ENCODE data around the gene CXorf66. TPM values are rescaled to one million over a fixed set of nuclear protein-coding genes. Genes with fewer than 3 reads are reported as not detected.
A peak's percentile ranks its signal among the peaks of the same experiment; 100 is the strongest.
"Not testable (repeated sequence)": the region's sequence is repeated elsewhere in the genome, so short reads cannot be mapped to it uniquely, and the experiment has no call there.

CXorf66 gene
- polyA plus RNA-seq, 4 donors, result not detected

DNA sequence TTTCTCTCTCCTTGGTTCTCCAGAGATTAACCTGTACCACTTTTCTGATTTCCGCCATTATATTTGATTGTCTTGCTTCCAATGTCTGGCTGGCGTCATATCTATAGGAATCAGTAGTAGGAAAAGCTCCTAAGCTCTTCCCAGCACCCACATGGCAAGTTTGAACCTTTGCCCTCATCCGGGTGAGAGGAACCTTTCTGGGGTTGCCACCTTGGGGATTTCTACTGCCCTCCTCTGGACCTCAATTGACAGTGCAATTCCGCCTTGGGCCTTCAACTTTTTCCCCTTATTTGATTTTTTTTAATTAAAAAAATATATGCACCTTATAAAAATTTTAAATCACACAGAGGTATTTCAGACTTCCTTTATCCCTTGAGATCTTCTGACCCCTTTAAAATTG is 2.0 kb upstream of the CXorf66 start:
- 48 to 66% (median 61%) methylated on average over 4 of the region's 4 CpGs for WGBS, 3 donors
- FAIRE-seq (no peak), DNase-seq (peak in 1 of 2 donors; percentile 56)
- Histone ChIP-seq H3K27me3 (ENCODE audit: control insufficient read depth in 3 of 3, insufficient read depth in 3 of 3, low read length in 3 of 3) (peaks cover 0 to 3% (median 0%) of the 10 kb centered on the region in 3 donors), H3K9me3 (ENCODE audit: control insufficient read depth in 2 of 2, insufficient read depth in 1 of 2, low read depth in 1 of 2, low read length in 1 of 2) (no peaks in the 10 kb centered on the region), H3K27ac (ENCODE audit: low read depth in 1 of 3, low read length in 2 of 3) (no peak overlapping the region), H3K4me1 (ENCODE audit: control insufficient read depth in 3 of 3, insufficient read depth in 2 of 3, low read depth in 1 of 3, low read length in 2 of 3) (no peaks in the 10 kb centered on the region), H3K36me3 (ENCODE audit: control insufficient read depth in 3 of 3, insufficient read depth in 2 of 3, low read depth in 1 of 3, low read length in 3 of 3) (no peaks in the 10 kb centered on the region), H3K4me3 (ENCODE audit: low read depth in 1 of 3, low read length in 3 of 3) (no peak overlapping the region)

GRCh38 chrX:139966159-139966558 is 838 bp upstream of the CXorf66 start:
- H3K27me3 ChIP-seq (ENCODE audit: control insufficient read depth in 3 of 3, insufficient read depth in 3 of 3, low read length in 3 of 3); H3K27ac ChIP-seq (ENCODE audit: low read depth in 1 of 3, low read length in 2 of 3); H3K4me1 ChIP-seq (ENCODE audit: control insufficient read depth in 3 of 3, insufficient read depth in 2 of 3, low read depth in 1 of 3, low read length in 2 of 3); DNase-seq; H3K9me3 ChIP-seq (ENCODE audit: control insufficient read depth in 2 of 2, insufficient read depth in 1 of 2, low read depth in 1 of 2, low read length in 1 of 2); FAIRE-seq; H3K36me3 ChIP-seq (ENCODE audit: control insufficient read depth in 3 of 3, insufficient read depth in 2 of 3, low read depth in 1 of 3, low read length in 3 of 3); H3K4me3 ChIP-seq (ENCODE audit: low read depth in 1 of 3, low read length in 3 of 3): not testable (repeated sequence)
- 49 to 59% (median 54%) methylated on average over 3 of the region's 3 CpGs for WGBS, 3 donors

- DNase-seq; FAIRE-seq; H3K4me1 ChIP-seq (ENCODE audit: control insufficient read depth in 3 of 3, insufficient read depth in 2 of 3, low read depth in 1 of 3, low read length in 2 of 3); H3K27me3 ChIP-seq (ENCODE audit: control insufficient read depth in 3 of 3, insufficient read depth in 3 of 3, low read length in 3 of 3); H3K9me3 ChIP-seq (ENCODE audit: control insufficient read depth in 2 of 2, insufficient read depth in 1 of 2, low read depth in 1 of 2, low read length in 1 of 2); H3K4me3 ChIP-seq (ENCODE audit: low read depth in 1 of 3, low read length in 3 of 3); H3K36me3 ChIP-seq (ENCODE audit: control insufficient read depth in 3 of 3, insufficient read depth in 2 of 3, low read depth in 1 of 3, low read length in 3 of 3); H3K27ac ChIP-seq (ENCODE audit: low read depth in 1 of 3, low read length in 2 of 3): not testable (repeated sequence)
- 29 to 56% (median 53%) methylated on average over 2 of the region's 2 CpGs for WGBS, 3 donors
Measured at GRCh38 chrX:139961091-139961490, 4.2 kb downstream of the CXorf66 start.

DNA sequence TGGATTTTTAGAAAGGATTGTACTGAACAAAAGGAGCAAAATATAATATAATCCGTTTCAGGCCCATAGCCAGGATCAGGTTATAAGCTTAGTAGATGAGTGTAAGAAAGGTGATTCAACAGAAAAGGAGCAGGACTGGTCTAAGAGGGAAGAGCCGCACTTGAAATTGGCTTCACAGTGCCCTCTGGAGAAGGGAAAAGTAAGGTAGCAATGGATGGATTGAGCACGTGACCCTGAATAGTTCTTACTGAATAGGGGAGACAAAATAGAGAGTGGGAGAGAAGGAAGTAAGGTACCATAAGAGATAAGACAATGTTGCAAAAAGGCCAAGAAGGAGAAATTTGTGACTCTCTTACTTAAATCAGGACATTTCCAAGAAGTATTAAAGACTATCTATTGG is 15.6 kb downstream of the CXorf66 start:
- DNase-seq (no peak), FAIRE-seq (no peak)
- H3K9me3 ChIP-seq (ENCODE audit: control insufficient read depth in 2 of 2, insufficient read depth in 1 of 2, low read depth in 1 of 2, low read length in 1 of 2), result no peaks in the 10 kb centered on the region

DNA sequence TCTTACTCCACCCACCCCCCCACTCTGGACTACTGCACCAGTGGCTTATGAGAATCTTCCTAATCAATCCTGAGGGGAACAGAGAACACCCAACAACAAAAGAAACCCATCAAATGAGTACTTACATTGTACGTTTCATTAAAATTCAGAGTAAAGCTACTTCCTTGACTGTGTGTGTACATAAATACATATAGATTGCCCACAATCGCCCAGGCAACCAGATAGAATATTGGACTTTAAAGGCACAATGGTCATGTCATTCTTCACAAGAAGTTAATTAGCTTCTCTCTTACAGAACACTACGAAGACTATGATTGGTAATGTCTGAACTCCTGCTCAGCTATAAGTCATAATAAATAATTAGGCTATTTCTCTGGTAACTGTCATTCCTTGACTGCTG is 20.2 kb downstream of the CXorf66 start:
- H3K4me3 ChIP-seq (ENCODE audit: low read depth in 1 of 3, low read length in 3 of 3), result no peak overlapping the region
- H3K36me3 ChIP-seq (ENCODE audit: control insufficient read depth in 3 of 3, insufficient read depth in 2 of 3, low read depth in 1 of 3, low read length in 3 of 3), result no peaks in the 10 kb centered on the region
- no peaks in the 10 kb centered on the region for H3K27me3 ChIP-seq (ENCODE audit: control insufficient read depth in 3 of 3, insufficient read depth in 3 of 3, low read length in 3 of 3)
- no peak overlapping the region for H3K27ac ChIP-seq (ENCODE audit: low read depth in 1 of 3, low read length in 2 of 3)
- no peak for FAIRE-seq
- H3K9me3 ChIP-seq (ENCODE audit: control insufficient read depth in 2 of 2, insufficient read depth in 1 of 2, low read depth in 1 of 2, low read length in 1 of 2), result no peaks in the 10 kb centered on the region
- H3K4me1 ChIP-seq (ENCODE audit: control insufficient read depth in 3 of 3, insufficient read depth in 2 of 3, low read depth in 1 of 3, low read length in 2 of 3), result no peaks in the 10 kb centered on the region
- DNase-seq, result peak in 1 of 2 donors; percentile 32
- WGBS, 3 donors, result 28 to 52% (median 35%) methylated on average over 3 of the region's 3 CpGs

More for the DNA sequence above, 15.6 kb downstream of the CXorf66 start:
- H3K36me3 ChIP-seq (ENCODE audit: control insufficient read depth in 3 of 3, insufficient read depth in 2 of 3, low read depth in 1 of 3, low read length in 3 of 3), result no peaks in the 10 kb centered on the region
- H3K27me3 ChIP-seq (ENCODE audit: control insufficient read depth in 3 of 3, insufficient read depth in 3 of 3, low read length in 3 of 3), result no peaks in the 10 kb centered on the region
- H3K4me3 ChIP-seq (ENCODE audit: low read depth in 1 of 3, low read length in 3 of 3), result no peak overlapping the region
- H3K27ac ChIP-seq (ENCODE audit: low read depth in 1 of 3, low read length in 2 of 3), result no peak overlapping the region
- WGBS, 3 donors, result 44 to 62% (median 47%) methylated on average over 3 of the region's 3 CpGs
- no peaks in the 10 kb centered on the region for H3K4me1 ChIP-seq (ENCODE audit: control insufficient read depth in 3 of 3, insufficient read depth in 2 of 3, low read depth in 1 of 3, low read length in 2 of 3)

GRCh38 chrX:139936259-139936658 is 29.1 kb downstream of the CXorf66 start:
- DNase-seq, result no peak
- no peak overlapping the region for H3K4me3 ChIP-seq (ENCODE audit: low read depth in 1 of 3, low read length in 3 of 3)
- no peak for FAIRE-seq
- H3K27ac ChIP-seq (ENCODE audit: low read depth in 1 of 3, low read length in 2 of 3), result no peak overlapping the region
- H3K9me3 ChIP-seq (ENCODE audit: control insufficient read depth in 2 of 2, insufficient read depth in 1 of 2, low read depth in 1 of 2, low read length in 1 of 2), result no peaks in the 10 kb centered on the region
- H3K4me1 ChIP-seq (ENCODE audit: control insufficient read depth in 3 of 3, insufficient read depth in 2 of 3, low read depth in 1 of 3, low read length in 2 of 3), result no peaks in the 10 kb centered on the region
- no peaks in the 10 kb centered on the region for H3K36me3 ChIP-seq (ENCODE audit: control insufficient read depth in 3 of 3, insufficient read depth in 2 of 3, low read depth in 1 of 3, low read length in 3 of 3)
- no peaks in the 10 kb centered on the region for H3K27me3 ChIP-seq (ENCODE audit: control insufficient read depth in 3 of 3, insufficient read depth in 3 of 3, low read length in 3 of 3)

- DNase-seq (peak; percentile 66 to 78), FAIRE-seq (no peak)
- H3K36me3 ChIP-seq (ENCODE audit: control insufficient read depth in 3 of 3, insufficient read depth in 2 of 3, low read depth in 1 of 3, low read length in 3 of 3), result no peaks in the 10 kb centered on the region
- WGBS, 3 donors, result 23 to 57% (median 50%) methylated on average over 15 of the region's 15 CpGs
- H3K27me3 ChIP-seq (ENCODE audit: control insufficient read depth in 3 of 3, insufficient read depth in 3 of 3, low read length in 3 of 3), result no peaks in the 10 kb centered on the region
- peak overlapping the region in 2 of 3 donors; percentile 25 to 77 for H3K4me3 ChIP-seq (ENCODE audit: low read depth in 1 of 3, low read length in 3 of 3)
- H3K9me3 ChIP-seq (ENCODE audit: control insufficient read depth in 2 of 2, insufficient read depth in 1 of 2, low read depth in 1 of 2, low read length in 1 of 2), result no peaks in the 10 kb centered on the region
- H3K27ac ChIP-seq (ENCODE audit: low read depth in 1 of 3, low read length in 2 of 3), result peak overlapping the region; percentile 68 to 98 (median 87)
- H3K4me1 ChIP-seq (ENCODE audit: control insufficient read depth in 3 of 3, insufficient read depth in 2 of 3, low read depth in 1 of 3, low read length in 2 of 3), result no peaks in the 10 kb centered on the region
Measured at GRCh38 chrX:139933904-139934303, 31.4 kb downstream of the CXorf66 start.

GRCh38 chrX:139932901-139933796 is 32.2 kb downstream of the CXorf66 start, which contains the start of gene ATP11C:
Gene ATP11C, minus strand, starts transcription at chrX:139933053. Its CDS starts 1,011 bp downstream, at chrX:139932042.
- Histone ChIP-seq H3K36me3 (ENCODE audit: control insufficient read depth in 3 of 3, insufficient read depth in 2 of 3, low read depth in 1 of 3, low read length in 3 of 3) (no peaks in the 10 kb centered on the region), H3K27me3 (ENCODE audit: control insufficient read depth in 3 of 3, insufficient read depth in 3 of 3, low read length in 3 of 3) (no peaks in the 10 kb centered on the region), H3K4me1 (ENCODE audit: control insufficient read depth in 3 of 3, insufficient read depth in 2 of 3, low read depth in 1 of 3, low read length in 2 of 3) (no peaks in the 10 kb centered on the region), H3K27ac (ENCODE audit: low read depth in 1 of 3, low read length in 2 of 3) (peak within 1 kb of the TSS; percentile 97 to 98 (median 98)), H3K4me3 (ENCODE audit: low read depth in 1 of 3, low read length in 3 of 3) (peak within 1 kb of the TSS; percentile 54 to 77 (median 70)), H3K9me3 (ENCODE audit: control insufficient read depth in 2 of 2, insufficient read depth in 1 of 2, low read depth in 1 of 2, low read length in 1 of 2) (no peaks in the 10 kb centered on the region)
- WGBS, 3 donors, result 1 to 36% (median 7%) methylated on average over 36 to 52 of the region's 52 CpGs
- peak; percentile 82 to 83 for DNase-seq
- no peak for FAIRE-seq
